GM12891 (cell line): ENCODE data around the gene EML6.

Source experiments
- PAX5 ChIP-seq: IDR thresholded peaks from 2 replicates; pipeline ENCODE4 v1.6.1; 2011; ENCODE audit warnings: low read length, moderate library complexity, mild to moderate bottlenecking; ENCODE audit not compliant: insufficient read depth, severe bottlenecking
- POLR2A ChIP-seq: IDR thresholded peaks from 2 replicates; pipeline ENCODE4 v1.6.1; 2011; ENCODE audit warnings: low read depth, low read length, control low read depth
- POLR2AphosphoS5 ChIP-seq: IDR thresholded peaks from 2 replicates; pipeline ENCODE4 v1.6.1; 2011; ENCODE audit warnings: low read depth, low read length, control low read depth
- SPI1 ChIP-seq: IDR thresholded peaks from 2 replicates; pipeline ENCODE4 v1.6.1; 2011; ENCODE audit warnings: low read depth, low read length, control low read depth
- TAF1 ChIP-seq: IDR thresholded peaks from 2 replicates; pipeline ENCODE4 v1.6.1; 2011; ENCODE audit warnings: low read depth, low read length, control low read depth

DNA sequence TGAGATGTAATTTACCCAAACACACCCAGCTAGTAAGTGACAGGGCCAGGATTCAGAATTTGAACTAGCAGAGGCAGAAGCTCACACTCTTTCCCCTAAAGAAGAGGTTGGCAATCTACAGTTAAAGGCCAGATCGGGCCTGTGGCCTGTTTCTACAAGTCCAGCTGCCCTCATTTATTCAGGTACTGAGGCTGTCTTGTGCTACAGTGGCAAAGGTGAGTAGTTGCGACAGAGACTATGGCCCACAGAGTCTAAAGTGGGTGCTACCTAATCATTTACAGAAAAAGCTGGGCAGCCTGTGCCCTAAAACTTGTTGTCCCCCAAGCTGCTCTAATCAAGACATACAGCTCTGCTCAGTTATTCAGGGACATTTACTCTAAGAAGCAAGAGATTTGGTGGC, 240.0 kb downstream of the EML6 start:
- TF ChIP-seq POLR2AphosphoS5: no peak
- no peak for TF ChIP-seq POLR2A
- TF ChIP-seq TAF1: no peak
- TF ChIP-seq PAX5: no peak
- TF ChIP-seq SPI1: no peak
